Measurements from ENCODE around the gene ZP2.
"Not testable (repeated sequence)": the region's sequence is repeated elsewhere in the genome, so short reads cannot be mapped to it uniquely, and the experiment has no call there.

ZP2 gene

DNA sequence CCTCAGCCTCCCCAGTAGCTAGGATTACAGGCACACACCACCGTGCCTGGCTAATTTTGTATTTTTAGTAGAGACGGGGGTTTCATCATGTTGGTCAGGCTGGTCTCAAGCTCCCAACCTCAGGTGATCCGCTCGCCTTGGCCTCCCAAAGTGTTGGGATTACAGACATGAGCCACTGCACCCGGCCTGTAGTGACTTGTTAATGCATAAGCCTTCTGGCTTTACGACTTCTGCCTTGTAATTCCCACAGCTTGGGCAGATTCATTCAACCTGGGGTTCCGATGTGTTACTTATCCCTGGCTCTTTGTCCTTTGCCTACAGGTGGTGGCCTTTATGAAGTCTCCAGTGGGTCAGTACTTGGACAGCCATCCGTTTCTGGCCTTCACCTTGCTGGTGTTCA lies 41.3 kb downstream of the ZP2 start:
- not testable (repeated sequence) for FAIRE-seq

DNA sequence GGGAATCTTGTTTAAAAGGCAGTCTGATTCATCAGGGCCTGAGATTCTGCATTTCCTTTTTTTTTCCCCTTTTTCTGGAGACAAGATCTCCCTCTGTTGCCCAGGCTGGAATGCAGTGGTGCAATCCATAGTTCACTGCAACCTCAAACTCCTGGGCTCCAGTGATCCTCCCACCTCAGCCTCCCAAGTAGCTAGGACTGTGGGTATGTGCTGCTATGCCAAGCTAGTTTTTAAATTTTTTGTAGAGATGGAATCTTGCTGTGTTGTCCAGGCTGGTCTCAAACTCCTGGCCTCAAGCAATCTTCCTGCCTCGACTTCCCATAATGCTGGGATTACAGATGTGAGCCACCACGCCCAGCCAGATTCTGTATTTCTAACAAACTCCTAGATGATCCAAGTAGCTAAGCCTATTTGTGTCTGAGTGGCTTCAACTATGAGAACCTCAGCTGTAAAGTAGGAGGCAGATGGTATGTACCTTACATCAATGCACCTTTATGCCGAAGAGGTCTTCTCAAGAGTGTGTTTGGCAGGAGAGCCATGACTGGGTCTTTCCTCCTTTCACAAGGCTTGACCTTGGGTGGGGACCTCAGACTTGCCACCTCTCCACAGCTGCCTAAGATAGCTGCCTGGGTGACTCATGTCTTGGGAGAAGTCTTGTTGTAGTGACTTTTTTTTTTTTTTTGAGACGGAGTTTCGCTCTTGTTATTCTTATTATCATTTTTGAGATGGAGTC lies 42.0 kb downstream of the ZP2 start:
- FAIRE-seq, result no peak

DNA sequence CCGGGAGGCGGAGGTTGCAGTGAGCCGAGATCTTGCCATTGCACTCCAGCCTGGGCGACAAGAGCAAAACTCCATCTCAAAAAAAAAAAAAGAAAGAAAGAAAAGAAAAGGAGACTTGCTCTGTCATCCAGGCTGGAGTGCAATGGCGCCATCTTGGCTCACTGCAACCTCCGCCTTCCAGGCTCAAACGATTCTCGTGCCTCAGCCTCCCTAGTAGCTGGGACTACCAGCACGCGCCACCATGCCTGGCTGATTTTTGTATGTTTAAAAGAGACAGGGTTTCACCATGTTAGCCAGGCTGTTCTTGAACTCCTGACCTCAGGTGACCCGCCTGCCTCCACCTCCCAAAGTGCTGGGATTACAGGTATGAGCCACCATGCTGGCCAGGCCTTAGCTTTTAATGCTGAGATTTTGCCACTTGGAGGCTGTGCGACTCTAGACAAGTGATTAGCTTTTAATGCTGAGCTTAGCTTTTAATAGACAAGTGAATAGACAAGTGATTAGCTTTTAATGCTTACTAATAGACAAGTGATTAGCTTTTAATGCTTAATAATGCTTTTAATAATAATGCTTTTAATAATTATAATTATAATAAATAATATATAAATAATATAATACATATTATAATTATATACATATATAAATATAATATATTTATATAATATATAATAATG lies 43.3 kb downstream of the ZP2 start:
- no peak for FAIRE-seq

DNA sequence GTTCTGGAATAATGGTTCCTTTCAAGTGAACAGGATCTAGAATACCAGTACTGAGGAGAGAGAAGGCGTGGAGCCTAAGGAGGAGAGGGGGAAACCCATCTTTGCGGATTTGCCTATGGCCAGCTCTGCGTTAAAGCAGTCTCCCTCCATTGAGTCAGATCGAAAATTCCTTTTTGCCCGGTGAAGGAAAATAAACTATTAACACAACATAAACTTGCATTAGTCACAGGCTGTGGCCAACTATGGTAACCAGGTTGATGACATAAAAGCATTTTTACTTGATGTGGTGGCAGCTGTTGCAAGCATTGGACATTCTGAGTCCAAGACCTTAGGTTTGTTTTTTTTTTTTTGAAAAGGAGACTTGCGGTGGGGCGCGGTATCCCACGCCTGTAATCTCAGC lies 44.0 kb downstream of the ZP2 start:
- FAIRE-seq, result no peak

DNA sequence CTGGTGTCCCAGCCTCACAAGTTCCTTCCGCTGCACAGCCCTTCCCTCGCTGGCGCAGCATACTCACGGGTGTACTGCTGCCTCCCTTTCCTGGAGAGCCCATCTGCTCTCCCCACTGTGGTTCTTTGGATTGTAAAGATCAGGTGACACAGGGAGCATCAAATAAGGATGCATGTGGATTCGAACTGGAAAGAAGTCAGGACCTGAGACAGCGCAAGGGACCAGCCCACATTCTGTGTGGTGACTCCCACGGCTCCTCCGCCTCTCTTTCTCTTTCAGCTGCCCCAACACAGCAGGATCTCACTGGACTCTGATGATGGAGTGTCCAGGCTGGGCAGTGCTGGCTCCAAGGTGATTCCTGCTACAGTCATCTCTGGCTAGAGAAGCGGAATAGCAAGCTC lies 44.8 kb downstream of the ZP2 start:
- FAIRE-seq, result no peak

DNA sequence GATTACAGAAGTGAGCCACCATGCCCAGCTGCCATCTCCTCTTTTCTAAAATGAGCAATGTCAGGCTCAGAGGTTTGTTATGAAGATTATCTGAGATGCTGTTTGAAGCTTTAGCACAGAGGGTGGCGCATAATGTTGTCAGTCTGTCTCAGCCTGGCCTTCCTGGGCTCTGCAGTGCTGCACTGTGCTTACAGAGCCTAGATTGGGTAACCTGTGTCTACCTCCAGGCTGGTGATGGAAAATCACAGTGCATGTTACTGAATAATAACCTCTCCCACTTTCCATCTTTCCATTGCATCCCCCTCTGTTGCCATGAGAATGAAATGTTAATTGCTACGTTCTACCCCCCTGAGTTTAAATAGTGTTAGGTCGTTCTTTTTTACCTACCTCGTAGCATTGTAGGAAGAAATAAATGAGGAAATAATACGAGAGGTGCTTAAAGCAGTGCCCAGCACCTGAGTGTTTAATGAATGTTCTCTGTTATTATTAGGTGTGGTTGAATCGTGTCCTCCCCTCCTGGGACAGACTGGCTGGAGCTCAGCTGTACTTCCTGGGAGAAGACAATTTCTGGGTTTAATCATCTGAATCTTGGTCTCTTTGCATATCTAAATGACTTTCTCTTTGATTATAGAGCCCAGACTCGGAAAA lies 46.7 kb downstream of the ZP2 start:
- no peak for FAIRE-seq

DNA sequence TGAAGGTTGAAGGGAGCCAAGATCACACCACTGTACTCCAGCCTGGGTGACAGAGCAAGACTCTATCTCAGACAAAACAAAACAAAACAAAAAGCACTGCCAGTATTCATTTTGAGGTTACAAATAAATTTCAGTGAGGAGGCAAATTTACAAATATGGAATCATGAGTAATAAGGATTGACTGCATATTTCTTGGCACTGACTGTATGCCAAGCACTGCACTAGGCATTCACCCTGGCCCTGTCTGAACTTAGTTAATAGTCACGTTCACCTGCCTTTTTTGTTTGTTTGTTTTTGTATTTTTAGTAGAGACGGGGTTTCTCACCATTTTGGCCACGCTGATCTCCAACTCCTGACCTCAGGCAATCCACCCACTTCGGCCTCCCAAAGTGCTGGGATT lies 47.8 kb downstream of the ZP2 start:
- FAIRE-seq, result no peak

DNA sequence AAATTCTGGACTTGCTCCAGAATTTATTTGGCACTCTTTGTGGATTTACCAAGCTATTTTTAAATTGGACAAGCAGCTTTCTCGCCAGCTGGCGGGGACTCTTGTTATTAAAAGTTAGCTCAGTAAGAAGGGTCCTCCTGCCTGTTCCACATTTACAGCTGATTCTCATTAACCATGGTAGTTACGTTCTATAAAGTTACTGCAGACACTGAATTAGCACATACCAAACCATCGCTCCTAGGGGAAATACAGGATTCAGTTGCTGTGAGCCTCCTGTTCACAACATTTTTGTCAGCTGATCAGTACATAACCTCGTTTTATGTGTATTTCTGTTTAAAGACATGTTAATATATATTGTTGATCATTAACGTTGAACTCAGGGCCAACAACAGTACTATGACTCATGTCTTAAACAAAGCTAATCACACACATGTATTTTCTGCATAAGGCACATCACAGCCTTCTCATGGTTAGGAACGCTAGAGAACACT lies 48.7 kb downstream of the ZP2 start:
- no peak for FAIRE-seq

DNA sequence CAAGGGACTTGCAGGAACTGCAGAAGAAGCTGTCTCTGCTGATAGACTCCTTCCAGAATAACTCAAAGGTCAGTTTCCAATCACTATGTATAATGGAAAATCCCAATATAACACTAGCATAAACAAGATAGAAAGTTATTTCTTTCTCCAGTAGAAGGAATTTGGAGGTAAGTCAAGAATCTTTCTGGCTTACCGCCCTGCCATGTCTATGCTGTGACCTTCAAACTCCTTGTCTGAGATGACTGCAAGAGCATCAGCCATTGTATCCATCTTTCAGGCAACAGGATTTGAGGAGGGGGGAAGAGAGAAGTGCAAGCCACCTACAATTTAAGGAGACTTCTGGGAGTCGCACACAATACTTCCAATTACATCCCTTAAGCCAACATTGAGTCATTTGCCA lies 50.2 kb downstream of the ZP2 start:
- FAIRE-seq, result no peak

DNA sequence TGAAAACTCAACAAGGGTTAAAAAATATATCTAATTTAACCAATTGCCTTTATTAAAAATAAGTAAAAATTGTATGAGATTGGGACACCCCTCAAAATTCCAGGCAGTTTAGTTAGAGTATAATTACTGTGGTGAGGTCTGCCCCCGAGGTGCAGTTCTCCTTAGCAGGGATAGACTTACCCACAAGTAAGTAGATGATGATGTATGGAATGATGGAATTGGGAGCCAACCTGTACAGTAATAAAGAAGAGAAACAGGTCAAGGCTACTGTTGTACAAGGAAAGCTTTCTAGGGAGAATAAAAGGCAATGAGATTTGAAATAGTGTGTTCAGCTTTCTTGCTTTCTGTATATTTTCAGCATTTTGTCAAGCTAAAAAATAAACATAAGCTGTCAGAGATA lies 51.1 kb downstream of the ZP2 start:
- no peak for FAIRE-seq

DNA sequence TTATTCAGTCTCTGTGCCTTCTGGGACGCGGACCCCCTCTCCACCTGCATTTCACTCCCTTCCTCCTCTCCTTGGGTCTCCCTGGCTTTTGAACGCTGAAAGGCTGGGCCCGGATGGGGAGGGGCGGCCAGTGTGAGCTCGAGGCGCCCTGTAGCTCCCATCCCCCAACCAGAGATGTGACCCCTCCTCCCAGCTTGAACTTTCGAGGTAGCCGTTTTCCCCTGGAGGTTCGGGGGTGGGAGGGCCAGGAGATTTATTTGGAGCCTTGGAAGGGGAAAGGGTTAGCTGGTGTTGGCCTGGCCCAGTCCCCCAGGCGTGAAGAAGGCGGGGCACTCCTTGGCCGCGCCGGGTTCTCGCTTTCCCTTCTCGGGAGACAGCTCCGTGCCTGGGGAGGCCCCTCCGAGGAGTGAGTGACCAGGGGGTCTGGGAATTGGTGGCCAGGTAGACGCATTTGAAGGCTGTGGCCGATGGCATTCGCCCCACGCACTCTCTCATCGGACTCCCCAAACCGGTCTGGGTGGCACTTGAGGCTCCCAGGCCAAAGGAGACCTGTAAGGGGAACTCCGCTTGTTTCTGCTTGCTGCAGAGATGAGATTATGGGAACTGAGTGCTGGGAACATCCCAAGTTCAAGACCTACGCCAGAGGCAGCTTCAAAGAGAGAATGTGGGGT lies 52.0 kb downstream of the ZP2 start:
- no peak for FAIRE-seq

DNA sequence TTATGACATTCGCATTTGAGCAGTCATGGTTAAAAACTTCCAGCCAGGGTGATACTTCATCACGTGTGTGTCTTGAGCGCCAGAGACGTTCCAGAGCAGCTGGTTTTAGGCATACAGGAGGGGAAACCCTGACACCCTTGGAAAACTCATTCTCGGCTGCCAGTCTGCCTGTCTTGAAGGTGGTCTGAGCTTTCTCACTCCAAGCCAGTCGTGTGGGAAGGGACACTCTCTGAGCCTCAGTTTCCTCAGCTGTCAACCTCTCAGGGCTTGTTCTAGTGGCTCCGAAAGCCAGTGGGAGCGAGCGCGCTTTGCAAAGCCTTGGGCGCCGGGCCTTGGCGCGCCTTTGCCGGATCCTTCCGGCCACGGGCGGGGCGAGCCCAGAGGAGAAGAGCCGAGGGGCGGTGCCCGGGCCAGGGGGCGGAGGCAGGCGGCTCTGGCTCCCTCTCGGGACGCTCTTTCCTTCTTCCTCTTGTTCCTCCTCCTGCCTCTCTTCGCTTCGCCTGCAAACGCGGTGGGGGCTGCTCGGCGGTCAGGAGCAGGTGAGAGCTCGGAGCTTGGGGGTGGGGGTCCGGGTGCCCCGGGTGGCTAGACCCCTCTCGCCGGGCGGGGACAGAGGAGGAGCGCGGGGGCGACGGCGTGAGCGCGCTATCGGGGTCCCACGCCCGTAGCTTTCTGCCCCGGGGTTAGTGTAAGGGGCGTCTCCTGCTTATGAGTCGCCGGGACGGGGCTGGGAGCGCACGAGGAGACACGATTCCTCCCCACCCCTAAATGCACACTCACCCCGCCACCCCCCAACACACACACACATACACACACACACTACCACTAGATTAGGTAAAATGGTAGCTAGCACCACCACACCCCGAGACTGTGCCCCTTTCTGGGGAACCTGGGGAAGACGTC lies 52.9 kb downstream of the ZP2 start, which contains the start of gene LDAF1:
TSS of gene LDAF1 (plus strand) at position 467 of the 903 bp plus-strand sequence. CDS start 2,509 bp downstream, outside the sequence.
- no peak for FAIRE-seq

DNA sequence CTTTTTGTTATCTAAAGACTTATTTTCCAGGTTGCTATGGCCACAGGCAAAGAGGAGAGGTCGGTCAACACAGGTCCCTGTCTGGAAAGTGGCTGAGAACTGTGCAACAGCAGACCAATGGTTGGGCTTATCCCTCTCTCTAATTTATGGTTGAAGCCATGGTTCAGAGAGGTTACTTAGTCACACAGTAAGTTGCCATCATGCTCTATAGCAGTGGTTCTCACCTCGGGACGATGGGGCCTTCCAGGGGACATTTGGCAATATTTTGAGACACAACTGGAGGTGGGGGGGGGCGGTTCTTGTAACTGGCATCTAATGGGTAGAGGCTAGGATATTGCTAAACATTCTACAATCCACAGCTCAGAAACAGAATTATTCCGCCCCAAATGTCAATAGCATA lies 53.7 kb downstream of the ZP2 start:
- no peak for FAIRE-seq

DNA sequence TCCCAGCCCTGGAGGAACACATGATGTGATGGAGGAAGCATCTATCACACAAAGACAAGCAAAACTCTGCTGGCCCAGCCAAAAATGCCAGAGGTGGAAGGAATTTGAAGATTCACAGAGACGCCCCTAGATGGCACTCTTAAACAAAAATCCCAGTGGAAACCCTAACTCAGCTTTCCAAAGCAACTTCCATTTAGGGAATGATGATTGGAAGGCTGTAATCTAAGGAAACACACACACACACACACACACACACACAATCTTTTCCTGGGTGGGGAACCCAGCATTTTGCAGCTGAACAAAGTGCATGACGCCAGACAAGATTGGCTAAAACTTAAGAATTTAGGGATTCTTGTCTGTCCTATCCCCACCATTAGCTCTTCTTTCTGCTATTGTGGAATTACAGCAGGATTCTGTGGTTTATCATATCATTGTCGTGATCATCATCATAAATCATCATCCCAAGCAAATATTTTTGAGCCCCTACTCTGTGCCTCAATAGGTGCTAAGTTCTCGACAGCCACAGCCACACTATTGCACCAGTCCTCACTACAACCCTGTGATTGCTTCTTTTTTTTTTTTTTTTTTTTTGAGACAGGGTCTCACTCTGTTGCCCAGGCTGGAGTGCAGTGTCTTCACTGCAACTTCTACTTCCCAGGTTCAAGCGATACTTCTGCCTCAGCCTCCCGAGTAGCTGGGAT lies 54.5 kb downstream of the ZP2 start:
- no peak for FAIRE-seq

DNA sequence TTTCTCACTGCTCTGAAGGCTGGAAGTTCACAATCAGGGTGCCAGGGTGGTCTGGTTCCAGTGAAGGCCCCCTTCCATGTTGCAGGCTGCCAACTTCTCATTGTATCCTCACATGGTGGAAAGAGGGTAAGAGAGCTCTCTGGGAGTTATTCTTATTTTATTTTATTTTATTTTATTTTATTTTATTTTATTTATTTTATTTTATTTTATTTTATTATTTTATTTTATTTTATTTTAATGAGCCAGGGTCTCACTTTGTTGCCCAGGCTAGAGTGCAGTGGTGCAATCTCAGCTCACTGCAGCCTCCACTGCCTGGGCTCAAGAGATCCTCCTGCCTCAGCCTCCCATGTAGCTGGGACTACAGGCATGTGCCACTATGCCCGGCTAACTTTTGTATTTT lies 55.4 kb downstream of the ZP2 start:
- not testable (repeated sequence) for FAIRE-seq

DNA sequence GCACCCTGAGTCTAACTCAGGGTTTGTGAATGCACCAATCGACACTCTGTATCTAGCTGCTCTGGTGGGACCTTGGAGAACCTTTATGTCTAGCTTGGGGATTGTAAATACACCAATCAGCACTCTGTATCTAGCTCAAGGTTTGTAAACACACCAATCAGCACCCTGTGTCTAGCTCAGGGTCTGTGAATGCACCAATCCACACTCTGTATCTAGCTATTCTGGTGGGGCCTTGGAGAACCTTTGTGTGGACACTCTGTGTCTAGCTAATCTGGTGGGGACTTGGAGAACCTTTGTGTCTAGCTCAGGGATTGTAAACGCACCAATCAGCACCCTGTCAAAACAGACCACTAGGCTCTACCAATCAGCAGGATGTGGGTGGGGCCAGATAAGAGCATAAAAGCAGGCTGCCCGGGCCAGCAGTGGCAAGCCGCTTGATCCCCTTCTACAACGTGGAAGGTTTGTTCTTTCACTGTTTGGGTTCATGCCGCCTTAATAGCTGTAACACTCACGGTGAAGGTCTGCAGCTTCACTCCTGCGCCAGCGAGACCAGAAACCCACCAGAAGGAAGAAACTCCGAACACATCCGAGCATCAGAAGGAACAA lies 58.1 kb downstream of the ZP2 start:
- not testable (repeated sequence) for FAIRE-seq

DNA sequence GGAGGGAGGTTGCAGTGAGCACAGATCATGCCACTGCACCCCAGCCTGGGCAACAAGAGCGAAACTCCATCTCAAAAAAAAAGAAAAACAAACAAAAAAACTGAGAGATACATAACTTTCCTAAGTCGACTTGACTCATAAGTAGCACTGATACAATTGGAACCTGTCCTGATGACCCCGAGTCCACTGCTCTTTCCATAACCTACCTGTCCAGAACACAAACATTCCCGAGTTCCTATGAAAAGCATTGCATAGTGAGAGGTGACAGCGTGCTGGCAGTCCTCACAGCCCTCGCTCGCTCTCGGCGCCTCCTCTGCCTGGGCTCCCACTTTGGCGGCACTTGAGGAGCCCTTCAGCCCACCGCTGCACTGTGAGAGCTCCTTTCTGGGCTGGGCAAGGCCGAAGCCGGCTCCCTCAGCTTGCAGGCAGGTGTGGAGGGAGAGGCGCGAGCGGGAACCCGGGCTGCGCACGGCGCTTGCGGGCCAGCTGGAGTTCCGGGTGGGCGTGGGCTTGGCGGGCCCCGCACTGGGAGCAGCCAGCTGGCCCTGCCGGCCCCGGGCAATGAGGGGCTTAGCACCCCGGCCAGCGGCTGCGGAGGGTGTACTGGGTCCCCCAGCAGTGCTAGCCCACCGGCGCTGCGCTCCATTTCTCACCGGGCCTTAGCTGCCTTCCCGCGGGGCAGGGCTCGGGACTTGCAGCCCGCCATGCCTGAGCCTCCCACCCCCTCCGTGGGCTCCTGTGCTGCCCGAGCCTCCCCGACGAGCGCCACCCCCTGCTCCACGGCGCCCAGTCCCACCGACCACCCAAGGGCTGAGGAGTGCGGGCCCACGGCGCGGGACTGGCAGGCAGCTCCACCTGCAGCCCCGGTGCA lies 59.0 kb downstream of the ZP2 start:
- not testable (repeated sequence) for FAIRE-seq

DNA sequence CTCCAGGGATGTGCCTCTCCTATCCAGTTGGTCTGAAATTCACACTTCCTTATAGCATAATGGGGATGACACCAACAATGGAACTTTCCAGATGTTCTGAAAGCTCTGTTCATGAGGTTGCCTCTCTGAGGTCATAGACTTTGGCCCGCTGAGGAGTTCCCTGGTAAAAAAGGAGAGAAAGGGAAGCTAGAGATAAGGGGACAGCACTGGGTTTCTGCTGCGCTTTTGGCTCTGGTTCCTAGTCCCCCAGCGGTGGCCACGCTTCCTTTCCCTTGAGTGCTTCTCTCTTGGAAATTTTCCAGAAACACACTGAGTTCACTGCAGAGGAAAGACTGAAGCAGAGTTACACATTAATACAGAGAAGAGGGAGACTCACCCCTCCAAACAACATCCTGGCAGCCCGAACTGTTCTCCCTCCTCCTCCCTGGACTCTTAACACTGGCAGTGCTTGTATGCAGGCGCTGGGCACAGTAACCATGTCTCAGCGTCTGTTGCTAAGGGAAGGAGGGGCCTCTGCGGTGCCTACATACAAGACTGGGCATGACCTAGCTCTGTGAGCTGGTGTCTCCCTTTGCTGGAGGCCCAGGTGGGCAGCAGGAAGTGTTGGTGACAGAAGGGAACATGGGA lies 60.9 kb downstream of the ZP2 start, which contains the start of gene DNAH3:
TSS of gene DNAH3 (minus strand) at position 472 of the 627 bp plus-strand sequence. CDS start 527 bp downstream, outside the sequence.
- FAIRE-seq, result no peak
